Thoracic aorta (tissue), 2 donors: ENCODE measurements around the gene SDK2. TPM values are rescaled to one million over a fixed set of nuclear protein-coding genes. Genes with fewer than 3 reads are reported as not detected.

ENCODE experiments used
- ATAC-seq: fragments of 150-250 bp; one replicate; pipeline ENCODE4 v1.8.0; 2017; ENCODE audit warnings: low read depth; ENCODE audit not compliant: insufficient number of reproducible peaks, low FRiP score
- DNase-seq: peaks from one replicate; pipeline ENCODE4 v3.0.0-alpha.2; 2020; ENCODE audit warnings: low spot score
- H3K27ac ChIP-seq, 2 donors: fragments of 200-600 bp; sonication (generic); 1 replicate in 1 of 2; 2 replicates in 1 of 2; pipeline ENCODE4 v1.5.1; 2016; ENCODE audit warnings: mild to moderate bottlenecking in 2 of 2, moderate library complexity in 2 of 2
- H3K27me3 ChIP-seq: fragments of 200-600 bp; sonication (generic); replicated peaks from 2 replicates; pipeline ENCODE4 v1.6.0; 2016; ENCODE audit warnings: mild to moderate bottlenecking; ENCODE audit not compliant: insufficient read depth
- H3K36me3 ChIP-seq: fragments of 200-600 bp; sonication (generic); one replicate; pipeline ENCODE4 v1.5.1; 2016
- H3K4me1 ChIP-seq, 2 donors: fragments of 200-600 bp; sonication (generic); 1 replicate in 1 of 2; 2 replicates in 1 of 2; pipeline versions ENCODE4 v1.5.1 to v1.6.0; 2016; ENCODE audit warnings: low read depth in 2 of 2, mild to moderate bottlenecking in 1 of 2; ENCODE audit not compliant: control insufficient read depth in 1 of 2
- H3K4me3 ChIP-seq: fragments of 200-600 bp; sonication (generic); 2 replicates; pipeline ENCODE4 v1.5.1; 2016; ENCODE audit warnings: mild to moderate bottlenecking
- H3K9me3 ChIP-seq: fragments of 200-600 bp; sonication (generic); 2 replicates; pipeline ENCODE4 v1.5.1; 2016
- CTCF ChIP-seq: fragments of 200-600 bp; sonication (generic); IDR thresholded peaks from one replicate; pipeline ENCODE4 v1.5.1; 2019; ENCODE audit warnings: antibody characterized with exemption
- total RNA-seq, 2 donors: library from RNA; depleted of rRNA; stranded (reverse); fragments of >200 nt; gene quantifications; one replicate each; pipeline versions ENCODE4 v1.1.0 to v1.2.3, GENCODE V29; 2016

SDK2 gene
- total RNA-seq, 2 donors from 2014 or later = 6.0 to 8.9 TPM

- peaks cover 16 to 55% of the 10 kb centered on the region in 2 donors for H3K4me1 ChIP-seq
- ATAC-seq = no peak
- peak overlapping the region; percentile 17 for H3K4me3 ChIP-seq
- H3K9me3 ChIP-seq = no peaks in the 10 kb centered on the region
- no peaks in the 10 kb centered on the region for H3K36me3 ChIP-seq
- H3K27me3 ChIP-seq = no peaks in the 10 kb centered on the region
- DNase-seq = no peak
- peak overlapping the region; percentile 56 to 63 for H3K27ac ChIP-seq
- no peak for TF ChIP-seq CTCF
These were observed 4.3 kb downstream of the SDK2 start for GRCh38 chr17:73639932-73640331.

- peak overlapping the region; percentile 56 to 63 for H3K27ac ChIP-seq
- ATAC-seq (peak; percentile 86), DNase-seq (peak; percentile 23)
- peaks cover 16 to 55% of the 10 kb centered on the region in 2 donors for H3K4me1 ChIP-seq
- no peaks in the 10 kb centered on the region for H3K27me3 ChIP-seq
- TF ChIP-seq CTCF = no peak
- H3K36me3 ChIP-seq = no peaks in the 10 kb centered on the region
- H3K4me3 ChIP-seq = peak overlapping the region; percentile 17
- H3K9me3 ChIP-seq = no peaks in the 10 kb centered on the region
These were observed 4.9 kb downstream of the SDK2 start for GRCh38 chr17:73639322-73639721.

- ATAC-seq = no peak
- no peak for TF ChIP-seq CTCF
- no peak overlapping the region for H3K4me3 ChIP-seq
- no peaks in the 10 kb centered on the region for H3K36me3 ChIP-seq
- peak overlapping the region; percentile 56 to 63 for H3K27ac ChIP-seq
- no peaks in the 10 kb centered on the region for H3K27me3 ChIP-seq
- no peak for DNase-seq
- H3K4me1 ChIP-seq = peaks cover 16 to 54% of the 10 kb centered on the region in 2 donors
- no peaks in the 10 kb centered on the region for H3K9me3 ChIP-seq
These were observed 5.7 kb downstream of the SDK2 start for GRCh38 chr17:73638556-73638955.

DNA sequence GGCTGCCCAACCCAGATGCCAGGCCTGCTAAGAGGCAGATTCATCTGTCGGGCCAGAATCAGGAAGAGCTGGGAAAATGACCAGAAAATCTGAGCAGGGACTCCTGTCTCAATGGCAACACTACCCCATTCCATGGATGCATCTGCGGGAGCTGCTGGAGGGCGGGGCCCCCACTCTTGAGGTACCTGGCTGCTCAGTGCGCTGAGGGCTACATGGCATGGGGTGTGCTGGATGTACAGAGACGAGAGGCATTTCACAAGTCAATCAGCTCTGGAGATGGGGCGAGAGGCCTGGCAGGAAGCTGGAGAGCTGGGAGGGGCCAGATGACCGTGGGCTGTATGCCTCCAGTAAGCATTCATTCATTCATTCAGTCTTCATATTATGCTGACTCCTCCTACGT is 6.4 kb downstream of the SDK2 start:
- Histone ChIP-seq H3K27me3 (no peaks in the 10 kb centered on the region), H3K36me3 (no peaks in the 10 kb centered on the region), H3K4me1 (peaks cover 16 to 48% of the 10 kb centered on the region in 2 donors), H3K4me3 (no peak overlapping the region), H3K27ac (no peak overlapping the region), H3K9me3 (no peaks in the 10 kb centered on the region)
- DNase-seq = no peak
- TF ChIP-seq CTCF = no peak
- ATAC-seq = no peak

DNA sequence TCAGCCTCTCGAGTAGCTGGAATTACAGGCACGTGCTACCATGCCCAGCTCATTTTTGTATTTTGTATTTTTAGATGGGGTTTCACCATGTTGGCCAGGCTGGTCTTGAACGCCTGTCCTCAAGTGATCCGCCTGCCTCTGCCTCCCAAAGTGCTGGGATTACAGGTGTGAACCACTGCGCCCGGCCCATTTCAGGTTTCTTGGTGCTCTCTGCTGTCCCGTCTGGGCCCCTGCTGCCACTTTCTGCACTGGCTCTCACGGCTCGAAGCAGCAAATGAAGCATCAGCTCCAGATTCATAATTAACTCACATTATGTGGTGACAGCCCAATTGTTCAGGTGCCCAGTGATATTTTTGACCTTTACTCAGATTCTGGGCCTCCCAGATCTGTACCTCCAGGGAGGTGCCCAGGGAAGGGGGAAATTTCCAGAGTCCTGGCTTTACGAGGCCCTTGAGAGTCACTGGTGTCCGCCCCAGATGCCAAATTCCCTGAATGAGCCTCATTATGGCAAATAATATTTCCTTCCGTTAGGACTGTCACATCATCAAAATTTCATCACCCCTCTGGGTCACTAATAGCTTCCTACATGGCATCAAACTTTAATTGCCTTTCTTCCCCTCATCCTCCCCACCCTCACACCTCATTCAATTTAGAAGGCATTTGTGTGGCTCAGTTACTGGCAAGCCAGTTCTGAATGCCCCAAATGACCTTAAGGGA is 9.0 kb downstream of the SDK2 start:
- Histone ChIP-seq H3K9me3 (no peaks in the 10 kb centered on the region), H3K36me3 (no peaks in the 10 kb centered on the region), H3K4me1 (peaks cover 0 to 21% of the 10 kb centered on the region in 2 donors), H3K4me3 (no peak overlapping the region), H3K27ac (no peak overlapping the region), H3K27me3 (no peaks in the 10 kb centered on the region)
- no peak for TF ChIP-seq CTCF
- no peak for ATAC-seq
- no peak for DNase-seq
